Left colon (tissue), 2 donors: ENCODE data around the gene IFIT5. TPM values are rescaled to one million over a fixed set of nuclear protein-coding genes. Genes with fewer than 3 reads are reported as not detected.
"Not testable (repeated sequence)": the region's sequence is repeated elsewhere in the genome, so short reads cannot be mapped to it uniquely, and the experiment has no call there.

Experiments used
- ATAC-seq: fragments of 200-7000 bp; cut with Tn5 transposase; one replicate; pipeline ENCODE4 v1.9.1; 2020; ENCODE audit warnings: mild to moderate bottlenecking, moderate library complexity
- DNase-seq, 2 donors: peaks; one replicate each; pipeline ENCODE4 v3.0.0-alpha.2; 2020
- intact Hi-C, 2 donors: fragments of 100-400 bp; cut with DNase I in 1 of 2; cut with micrococcal nuclease in 1 of 2; formaldehyde crosslinking; loops; one replicate each; pipeline versions ENCODE4 v1.11.2 to v1.14.0; 2022; cut with DNase I, micrococcal nuclease
- total RNA-seq, 2 donors: library from RNA; stranded (reverse); fragmentation: NEBNext Ultra II Directional; extraction: Animal tissue kit (Norgen Biotek cat#: 25700); gene quantifications; one replicate each; pipeline ENCODE4 v1.2.1, GENCODE V29; 2021
- donor health status: DM: no; HTN: no; CAD: no.
- donor health status: DM: yes; HTN: yes; CAD: no.

The IFIT5 gene
- total RNA-seq, 2 donors from 2014 or later: 10.2 to 10.6 TPM

DNA sequence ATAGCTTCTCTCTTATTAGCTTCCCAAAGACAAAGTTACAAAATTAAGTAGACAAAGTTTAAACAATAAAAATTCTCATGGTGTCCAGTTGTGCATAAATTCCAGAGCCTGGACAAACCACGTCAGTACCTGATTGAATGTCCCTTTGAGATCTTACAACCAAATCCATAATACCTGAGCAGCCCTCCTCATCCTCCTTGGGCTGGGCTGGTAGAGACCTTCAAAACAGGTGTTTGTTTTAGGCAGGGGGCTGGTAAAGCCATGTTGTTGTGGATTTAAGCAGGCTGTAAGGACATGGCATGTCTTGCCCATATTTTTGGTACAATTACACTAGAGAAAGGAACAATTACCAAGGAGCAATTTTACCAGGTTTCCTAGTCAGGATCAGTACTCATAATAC is 2.1 kb downstream of the IFIT5 start:
- DNase-seq (no peak), ATAC-seq (no peak)
- intact Hi-C loops: no loop called here

GRCh38 chr10:89419548-89419947 is 5.2 kb downstream of the IFIT5 start:
- ATAC-seq: no peak
- DNase-seq: no peak
- intact Hi-C loops: no loop called here

GRCh38 chr10:89421018-89421476 is 6.7 kb downstream of the IFIT5 start:
- intact Hi-C loops: loop anchor here in 1 of 2 donors (10.0 kb wide), 1 partner anchor 284 kb away; the partner anchor contains the start of gene KIF20B
- ATAC-seq: no peak
- no peak for DNase-seq

- intact Hi-C loops: loop anchor here (5.0 to 10.0 kb wide), 2 partner anchors 137 to 280 kb away; partner anchors contain the start of gene KIF20B (in 1 of the 2)
- ATAC-seq: no peak
- no peak for DNase-seq
Observed at GRCh38 chr10:89425000-89425399, 10.6 kb downstream of the IFIT5 start.

DNA sequence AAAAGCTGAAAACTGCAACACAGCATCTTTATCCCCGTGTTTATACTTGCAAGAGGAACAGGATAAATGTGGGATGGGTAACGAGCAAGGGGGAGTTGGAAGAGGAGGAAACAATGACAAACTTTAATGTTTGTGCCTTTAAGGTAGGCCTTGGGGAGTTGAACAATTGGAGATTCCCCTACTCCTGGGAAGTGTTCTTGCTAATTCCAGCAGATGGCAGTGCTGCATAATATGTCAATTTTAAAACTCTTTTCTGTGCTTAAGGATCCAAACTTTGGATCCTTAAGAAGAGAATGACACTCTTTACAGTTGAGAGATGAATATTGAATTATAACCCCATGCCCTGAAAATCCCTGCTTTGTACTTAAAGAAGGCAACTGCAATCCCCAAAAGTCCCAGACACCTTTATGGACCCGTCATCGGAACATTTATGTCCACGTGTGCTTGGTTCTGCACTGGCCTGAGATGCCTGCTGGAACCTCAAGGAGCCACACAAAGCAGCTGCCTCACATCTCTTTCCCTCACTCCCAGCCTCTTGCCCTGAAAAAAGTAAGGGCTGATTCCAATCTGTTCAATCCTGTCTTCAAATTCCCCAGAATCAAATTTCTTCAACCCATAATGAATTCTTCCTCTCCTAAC is 12.0 kb downstream of the IFIT5 start:
- DNase-seq: no peak
- intact Hi-C loops: loop anchor here (5.0 to 10.0 kb wide), 2 partner anchors 136 to 278 kb away; partner anchors contain the start of gene KIF20B (in 1 of the 2)
- ATAC-seq: peak; percentile 76

- intact Hi-C loops: loop anchor here (5.0 to 10.0 kb wide), 2 partner anchors 135 to 277 kb away; partner anchors contain the start of gene KIF20B (in 1 of the 2)
Observed at GRCh38 chr10:89427629-89428028, 13.3 kb downstream of the IFIT5 start.

GRCh38 chr10:89428877-89429276 is 14.5 kb downstream of the IFIT5 start:
- DNase-seq (no peak), ATAC-seq (no peak)
- intact Hi-C loops: loop anchor here (5.0 to 10.0 kb wide), 2 partner anchors 133 to 276 kb away; partner anchors contain the start of gene KIF20B (in 1 of the 2)

More at GRCh38 chr10:89427629-89428028, 13.3 kb downstream of the IFIT5 start:
- ATAC-seq: no peak
- DNase-seq: no peak

DNA sequence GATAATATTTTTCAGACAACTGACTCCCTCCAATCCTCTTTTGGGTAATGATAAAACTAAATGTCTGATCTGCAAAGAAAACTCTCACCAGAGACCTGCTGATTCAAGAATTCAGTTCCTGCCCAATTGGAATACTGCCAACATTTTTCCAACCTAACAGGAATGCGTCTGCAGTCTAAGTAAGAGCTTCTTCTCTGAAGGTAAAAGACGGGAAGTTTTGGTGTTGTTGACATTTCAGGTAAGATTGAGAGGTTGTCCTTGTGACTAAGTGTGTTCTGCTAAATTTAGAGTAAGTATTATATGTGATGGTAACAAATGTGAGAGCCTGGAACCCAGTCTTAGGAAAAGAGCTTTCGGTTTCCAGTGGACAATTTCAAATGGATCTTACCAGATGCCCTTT is 17.6 kb downstream of the IFIT5 start:
- no peak for ATAC-seq

GRCh38 chr10:89438525-89438924 is 24.2 kb downstream of the IFIT5 start:
- DNase-seq (no peak), ATAC-seq (peak; percentile 60)
- intact Hi-C loops: no loop called here

More for the DNA sequence above, 17.6 kb downstream of the IFIT5 start:
- no peak for DNase-seq
- intact Hi-C loops: no loop called here

DNA sequence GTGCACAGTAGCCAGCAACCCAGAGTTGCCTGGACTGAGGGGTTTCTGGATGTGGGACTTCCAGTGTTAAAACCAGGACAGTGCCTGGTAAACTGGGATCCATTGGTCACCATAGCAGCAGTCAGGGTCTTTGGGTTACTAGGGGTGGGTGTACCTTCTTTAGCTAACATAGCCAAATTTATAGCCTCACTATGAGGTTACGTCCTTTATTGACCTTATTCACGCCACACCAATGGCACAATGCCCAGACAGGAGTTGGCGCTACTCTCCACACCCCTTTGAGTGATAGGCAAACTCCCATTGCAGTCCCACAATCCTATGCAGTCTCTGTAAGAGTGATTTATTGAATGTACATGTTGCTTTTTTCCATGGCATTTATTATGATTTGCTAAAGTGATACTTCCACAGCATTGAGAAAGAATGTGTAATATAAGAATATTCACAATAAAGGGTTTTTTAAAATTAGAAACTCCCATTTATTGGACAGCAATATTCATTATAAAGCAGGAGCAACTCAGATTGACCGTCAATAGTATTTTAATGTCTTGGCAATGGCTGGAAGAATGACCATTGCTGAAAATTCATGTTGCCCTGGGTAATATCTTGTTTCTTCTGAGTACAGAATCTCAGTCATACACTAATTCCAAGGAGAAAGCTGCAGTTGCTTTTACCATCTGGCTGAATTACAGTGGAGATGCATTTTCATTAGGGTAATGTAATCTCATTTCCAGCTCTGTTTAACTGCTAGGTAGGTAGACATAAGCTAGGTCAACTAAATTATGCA is 26.1 kb downstream of the IFIT5 start:
- peak; percentile 100 for ATAC-seq
- intact Hi-C loops: no loop called here

GRCh38 chr10:89442289-89442688 is 27.9 kb downstream of the IFIT5 start:
- intact Hi-C loops: no loop called here
- no peak for ATAC-seq
- DNase-seq: no peak

More for the DNA sequence above, 26.1 kb downstream of the IFIT5 start:
- DNase-seq: peak; percentile 70 to 83

DNA sequence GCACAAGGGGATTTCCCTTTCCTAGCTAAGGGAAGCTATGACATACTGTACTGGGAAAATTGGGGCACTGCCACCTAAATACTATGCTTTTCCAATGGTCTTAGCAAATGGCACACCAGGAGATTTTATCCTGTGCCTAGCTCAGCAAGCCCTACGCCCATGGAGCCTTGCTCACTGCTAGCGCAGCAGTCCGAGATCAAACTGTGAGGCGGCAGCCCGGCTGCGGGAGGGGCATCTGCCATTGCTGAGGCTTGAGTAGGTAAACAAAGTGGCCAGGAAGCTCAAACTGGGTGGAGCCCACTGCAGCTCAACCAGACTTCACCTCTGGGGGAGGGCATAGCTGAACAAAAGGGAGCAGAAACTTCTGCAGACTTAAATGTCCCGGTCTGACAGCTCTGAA is 30.5 kb downstream of the IFIT5 start:
- intact Hi-C loops, ATAC-seq: not testable (repeated sequence)
- peak in 1 of 2 donors; percentile 6 for DNase-seq

DNA sequence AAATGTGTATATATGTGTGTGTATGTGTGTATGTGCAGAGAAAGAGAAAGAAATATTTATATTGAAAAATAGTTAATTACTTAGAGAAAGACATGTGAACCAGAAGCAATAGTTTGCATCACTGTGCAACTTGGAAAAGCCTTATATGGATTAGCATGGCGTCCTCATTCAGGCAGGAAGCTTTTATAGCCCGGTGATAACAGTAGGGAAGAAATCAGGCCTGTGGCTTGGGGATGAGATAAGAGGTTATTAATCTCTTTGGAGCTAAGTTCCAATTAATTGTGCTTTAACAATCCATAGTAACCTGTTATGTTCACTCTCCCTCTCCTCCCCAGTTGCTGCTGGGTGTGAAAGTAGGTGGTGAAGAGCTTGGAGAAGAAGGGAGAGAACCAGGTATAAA is 36.5 kb downstream of the IFIT5 start:
- no peak for DNase-seq
- ATAC-seq: no peak
- intact Hi-C loops: no loop called here

- ATAC-seq: no peak
Observed at GRCh38 chr10:89452193-89452592, 37.8 kb downstream of the IFIT5 start.

GRCh38 chr10:89454561-89455347 is 40.4 kb downstream of the IFIT5 start:
- ATAC-seq (no peak), DNase-seq (no peak)
- intact Hi-C loops: no loop called here

More at GRCh38 chr10:89452193-89452592, 37.8 kb downstream of the IFIT5 start:
- intact Hi-C loops: no loop called here
- DNase-seq: no peak

GRCh38 chr10:89458291-89458690 is 43.9 kb downstream of the IFIT5 start:
- no peak for ATAC-seq
- DNase-seq: no peak
- intact Hi-C loops: no loop called here

DNA sequence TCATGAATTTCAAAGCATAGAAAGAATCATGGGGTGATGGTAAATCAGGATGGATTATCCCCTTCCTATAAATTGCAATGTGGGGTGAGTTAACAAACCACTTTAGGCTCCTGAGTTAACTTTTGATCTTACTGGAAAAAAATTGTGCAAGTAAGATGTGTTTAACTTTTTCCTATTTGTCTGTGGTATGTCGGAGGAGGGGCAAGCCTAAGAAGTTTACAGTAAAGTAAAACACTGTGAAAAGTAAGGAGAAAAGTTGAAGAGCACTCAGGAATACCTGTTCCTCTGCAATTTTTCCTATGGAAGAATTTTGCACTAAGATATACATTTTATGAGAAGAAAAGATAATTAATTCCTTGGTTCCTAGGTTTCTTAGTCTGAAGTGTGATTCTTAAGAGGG is 44.4 kb downstream of the IFIT5 start:
- DNase-seq (no peak), ATAC-seq (no peak)
- intact Hi-C loops: no loop called here

DNA sequence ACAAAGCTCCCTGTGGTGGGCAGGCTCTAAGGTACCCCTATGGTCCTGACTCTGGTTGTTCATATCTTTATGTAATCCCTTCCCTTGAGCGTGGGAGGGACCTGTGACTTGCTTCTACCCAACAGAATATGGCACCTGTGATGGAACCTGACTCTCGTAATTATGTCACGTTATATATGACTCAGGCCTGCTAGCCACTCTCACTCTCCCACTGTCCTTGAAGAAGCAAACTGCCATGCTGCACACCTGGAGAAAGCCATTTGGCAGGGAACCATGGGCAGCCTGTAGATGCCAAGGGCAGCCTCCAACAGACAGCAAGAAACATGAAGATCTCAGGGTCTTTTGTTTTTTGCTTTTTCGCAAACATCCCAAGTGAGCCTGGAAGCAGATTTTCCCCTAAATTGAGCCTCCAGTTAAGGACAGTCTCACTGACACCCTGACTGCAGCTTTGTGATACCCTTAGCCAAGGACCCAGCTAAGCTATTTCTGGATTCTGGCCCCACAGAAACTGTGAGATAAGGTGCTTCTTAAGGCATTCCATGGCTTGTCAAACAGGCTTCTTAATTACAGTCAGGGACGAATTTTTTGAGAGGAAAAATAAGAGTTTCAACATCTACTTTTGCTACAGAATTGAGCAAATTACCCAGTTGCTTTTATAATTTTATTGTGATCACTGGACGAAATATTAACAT is 49.6 kb downstream of the IFIT5 start:
- intact Hi-C loops: no loop called here
- DNase-seq (no peak), ATAC-seq (no peak)
